ENCODE measurements around the gene CSNK2A3.

Gene CSNK2A3

GRCh38 chr11:11394241-11394640 lies 41.2 kb upstream of the CSNK2A3 start:
- no peak overlapping the region for H3K27ac ChIP-seq (ENCODE audit: low read length, poor library complexity, severe bottlenecking)
- H2AFZ ChIP-seq (ENCODE audit: low read depth, low read length): no peak overlapping the region
- peaks cover 0 to 17% of the 10 kb centered on the region in 2 experiments for H3K27me3 ChIP-seq (ENCODE audit: control insufficient read depth in 1 of 2, insufficient read depth in 1 of 2, low read length in 2 of 2)
- H2BK12ac ChIP-seq (ENCODE audit: low read length in 2 of 2): no peak overlapping the region
- no peak for DNase-seq
- no peak overlapping the region for H3K4me3 ChIP-seq (ENCODE audit: insufficient read depth in 1 of 2, low read depth in 1 of 2, low read length in 2 of 2)
- no peaks in the 10 kb centered on the region for H3K9me3 ChIP-seq (ENCODE audit: control insufficient read depth, low read length)
- H3K23ac ChIP-seq (ENCODE audit: low read length in 2 of 2): no peak overlapping the region
- no peak overlapping the region for H4K8ac ChIP-seq (ENCODE audit: low read length)
- H2BK120ac ChIP-seq (ENCODE audit: low read depth, low read length): no peak overlapping the region
- H3K18ac ChIP-seq (ENCODE audit: low read depth in 1 of 2, low read length in 2 of 2): no peak overlapping the region
- no peak overlapping the region for H2BK5ac ChIP-seq (ENCODE audit: low read depth, low read length, poor library complexity, severe bottlenecking)
- H3K36me3 ChIP-seq (ENCODE audit: control insufficient read depth in 1 of 2, insufficient read depth in 2 of 2, low read depth in 1 of 2, low read length in 2 of 2): no peaks in the 10 kb centered on the region
- H3K4me1 ChIP-seq (ENCODE audit: control insufficient read depth, insufficient read depth, low read depth, low read length): peaks cover 14% of the 10 kb centered on the region
- H3K14ac ChIP-seq (ENCODE audit: low read length in 2 of 2): no peak overlapping the region
- H2BK15ac ChIP-seq (ENCODE audit: low read depth, poor library complexity, severe bottlenecking): no peak overlapping the region
- no peak overlapping the region for H4K91ac ChIP-seq (ENCODE audit: low read length)
- H3K4me2 ChIP-seq (ENCODE audit: low read length, poor library complexity, severe bottlenecking): no peak overlapping the region
- H2AK5ac ChIP-seq (ENCODE audit: low read length, severe bottlenecking): no peak overlapping the region
- no peak overlapping the region for H3K9ac ChIP-seq (ENCODE audit: low read length)
- H3K79me1 ChIP-seq (replicated peaks; ENCODE audit: low read length, poor library complexity, severe bottlenecking): no peaks in the 10 kb centered on the region
- no peak overlapping the region for H3K4ac ChIP-seq (ENCODE audit: low read depth in 1 of 2, low read length in 2 of 2)

GRCh38 chr11:11391796-11392463 lies 38.9 kb upstream of the CSNK2A3 start:
- no peak overlapping the region for H2BK120ac ChIP-seq (ENCODE audit: low read depth, low read length)
- no peaks in the 10 kb centered on the region for H3K9me3 ChIP-seq (ENCODE audit: control insufficient read depth, low read length)
- peak overlapping the region; percentile 36 for H3K9ac ChIP-seq (ENCODE audit: low read length)
- peak overlapping the region in 1 of 2 experiments; percentile 20 for H3K4me3 ChIP-seq (ENCODE audit: insufficient read depth in 1 of 2, low read depth in 1 of 2, low read length in 2 of 2)
- no peak overlapping the region for H2AK5ac ChIP-seq (ENCODE audit: low read length, severe bottlenecking)
- no peak overlapping the region for H3K23ac ChIP-seq (ENCODE audit: low read length in 2 of 2)
- H3K36me3 ChIP-seq (ENCODE audit: control insufficient read depth in 1 of 2, insufficient read depth in 2 of 2, low read depth in 1 of 2, low read length in 2 of 2): no peaks in the 10 kb centered on the region
- no peak overlapping the region for H2AFZ ChIP-seq (ENCODE audit: low read depth, low read length)
- H3K79me1 ChIP-seq (replicated peaks; ENCODE audit: low read length, poor library complexity, severe bottlenecking): no peaks in the 10 kb centered on the region
- peak; percentile 88 for DNase-seq
- peaks cover 0 to 5% of the 10 kb centered on the region in 2 experiments for H3K27me3 ChIP-seq (ENCODE audit: control insufficient read depth in 1 of 2, insufficient read depth in 1 of 2, low read length in 2 of 2)
- no peak overlapping the region for H4K91ac ChIP-seq (ENCODE audit: low read length)
- WGBS: 69% methylated on average over 11 of the region's 13 CpGs
- H3K4ac ChIP-seq (ENCODE audit: low read depth in 1 of 2, low read length in 2 of 2): no peak overlapping the region
- H3K4me2 ChIP-seq (ENCODE audit: low read length, poor library complexity, severe bottlenecking): no peak overlapping the region
- H3K18ac ChIP-seq (ENCODE audit: low read depth in 1 of 2, low read length in 2 of 2): no peak overlapping the region
- no peak overlapping the region for H2BK5ac ChIP-seq (ENCODE audit: low read depth, low read length, poor library complexity, severe bottlenecking)
- H3K14ac ChIP-seq (ENCODE audit: low read length in 2 of 2): no peak overlapping the region
- no peak overlapping the region for H3K27ac ChIP-seq (ENCODE audit: low read length, poor library complexity, severe bottlenecking)
- H4K8ac ChIP-seq (ENCODE audit: low read length): no peak overlapping the region
- peaks cover 14% of the 10 kb centered on the region for H3K4me1 ChIP-seq (ENCODE audit: control insufficient read depth, insufficient read depth, low read depth, low read length)
- H2BK12ac ChIP-seq (ENCODE audit: low read length in 2 of 2): no peak overlapping the region
- H2BK15ac ChIP-seq (ENCODE audit: low read depth, poor library complexity, severe bottlenecking): no peak overlapping the region

GRCh38 chr11:11391169-11391568 lies 38.1 kb upstream of the CSNK2A3 start:
- H2BK5ac ChIP-seq (ENCODE audit: low read depth, low read length, poor library complexity, severe bottlenecking): no peak overlapping the region
- no peaks in the 10 kb centered on the region for H3K36me3 ChIP-seq (ENCODE audit: control insufficient read depth in 1 of 2, insufficient read depth in 2 of 2, low read depth in 1 of 2, low read length in 2 of 2)
- no peak overlapping the region for H3K4me2 ChIP-seq (ENCODE audit: low read length, poor library complexity, severe bottlenecking)
- H2AFZ ChIP-seq (ENCODE audit: low read depth, low read length): no peak overlapping the region
- peaks cover 0 to 6% of the 10 kb centered on the region in 2 experiments for H3K27me3 ChIP-seq (ENCODE audit: control insufficient read depth in 1 of 2, insufficient read depth in 1 of 2, low read length in 2 of 2)
- H3K4me1 ChIP-seq (ENCODE audit: control insufficient read depth, insufficient read depth, low read depth, low read length): peaks cover 11% of the 10 kb centered on the region
- no peak for DNase-seq
- no peak overlapping the region for H2BK12ac ChIP-seq (ENCODE audit: low read length in 2 of 2)
- H4K91ac ChIP-seq (ENCODE audit: low read length): no peak overlapping the region
- no peak overlapping the region for H3K27ac ChIP-seq (ENCODE audit: low read length, poor library complexity, severe bottlenecking)
- H3K23ac ChIP-seq (ENCODE audit: low read length in 2 of 2): no peak overlapping the region
- no peak overlapping the region for H4K8ac ChIP-seq (ENCODE audit: low read length)
- no peak overlapping the region for H2BK120ac ChIP-seq (ENCODE audit: low read depth, low read length)
- no peak overlapping the region for H3K14ac ChIP-seq (ENCODE audit: low read length in 2 of 2)
- H3K18ac ChIP-seq (ENCODE audit: low read depth in 1 of 2, low read length in 2 of 2): no peak overlapping the region
- H3K4ac ChIP-seq (ENCODE audit: low read depth in 1 of 2, low read length in 2 of 2): no peak overlapping the region
- no peaks in the 10 kb centered on the region for H3K79me1 ChIP-seq (replicated peaks; ENCODE audit: low read length, poor library complexity, severe bottlenecking)
- no peak overlapping the region for H2BK15ac ChIP-seq (ENCODE audit: low read depth, poor library complexity, severe bottlenecking)
- H3K9ac ChIP-seq (ENCODE audit: low read length): peak overlapping the region; percentile 36
- H3K4me3 ChIP-seq (ENCODE audit: insufficient read depth in 1 of 2, low read depth in 1 of 2, low read length in 2 of 2): no peak overlapping the region
- H3K9me3 ChIP-seq (ENCODE audit: control insufficient read depth, low read length): no peaks in the 10 kb centered on the region
- no peak overlapping the region for H2AK5ac ChIP-seq (ENCODE audit: low read length, severe bottlenecking)

- Histone ChIP-seq H4K91ac (ENCODE audit: low read length) (no peak overlapping the region), H3K27ac (ENCODE audit: low read length, poor library complexity, severe bottlenecking) (no peak overlapping the region), H4K8ac (ENCODE audit: low read length) (no peak overlapping the region), H3K23ac (ENCODE audit: low read length in 2 of 2) (no peak overlapping the region), H2BK120ac (ENCODE audit: low read depth, low read length) (no peak overlapping the region), H3K27me3 (ENCODE audit: control insufficient read depth in 1 of 2, insufficient read depth in 1 of 2, low read length in 2 of 2) (peaks cover 0 to 6% of the 10 kb centered on the region in 2 experiments), H2BK12ac (ENCODE audit: low read length in 2 of 2) (no peak overlapping the region), H3K4me1 (ENCODE audit: control insufficient read depth, insufficient read depth, low read depth, low read length) (peaks cover 8% of the 10 kb centered on the region), H2BK15ac (ENCODE audit: low read depth, poor library complexity, severe bottlenecking) (no peak overlapping the region), H2AFZ (ENCODE audit: low read depth, low read length) (no peak overlapping the region), H3K4me3 (ENCODE audit: insufficient read depth in 1 of 2, low read depth in 1 of 2, low read length in 2 of 2) (no peak overlapping the region), H3K36me3 (ENCODE audit: control insufficient read depth in 1 of 2, insufficient read depth in 2 of 2, low read depth in 1 of 2, low read length in 2 of 2) (no peaks in the 10 kb centered on the region), H3K9me3 (ENCODE audit: control insufficient read depth, low read length) (no peaks in the 10 kb centered on the region), H3K79me1 (replicated peaks; ENCODE audit: low read length, poor library complexity, severe bottlenecking) (no peaks in the 10 kb centered on the region), H3K18ac (ENCODE audit: low read depth in 1 of 2, low read length in 2 of 2) (no peak overlapping the region), H3K9ac (ENCODE audit: low read length) (no peak overlapping the region), H3K4ac (ENCODE audit: low read depth in 1 of 2, low read length in 2 of 2) (no peak overlapping the region), H2BK5ac (ENCODE audit: low read depth, low read length, poor library complexity, severe bottlenecking) (no peak overlapping the region), H3K4me2 (ENCODE audit: low read length, poor library complexity, severe bottlenecking) (no peak overlapping the region), H3K14ac (ENCODE audit: low read length in 2 of 2) (no peak overlapping the region), H2AK5ac (ENCODE audit: low read length, severe bottlenecking) (no peak overlapping the region)
- no peak for DNase-seq
- 81% methylated on average over 5 of the region's 5 CpGs for WGBS
Measured at GRCh38 chr11:11390068-11390771, 37.2 kb upstream of the CSNK2A3 start.
